C4-2B (cell line): Measurements from ENCODE around the gene ISG20.

Experiments
- ZFX ChIP-seq: fragments of 450-650 bp; IDR thresholded peaks from 2 replicates; pipeline ENCODE4 v1.6.1; 2017
- TF ChIP-seq, protein P1 (sequence below): fragments of 450-650 bp; conservative IDR thresholded peaks from 2 replicates; pipeline ENCODE4 v1.5.1; 2017; ENCODE audit warnings: mild to moderate bottlenecking

DNA sequence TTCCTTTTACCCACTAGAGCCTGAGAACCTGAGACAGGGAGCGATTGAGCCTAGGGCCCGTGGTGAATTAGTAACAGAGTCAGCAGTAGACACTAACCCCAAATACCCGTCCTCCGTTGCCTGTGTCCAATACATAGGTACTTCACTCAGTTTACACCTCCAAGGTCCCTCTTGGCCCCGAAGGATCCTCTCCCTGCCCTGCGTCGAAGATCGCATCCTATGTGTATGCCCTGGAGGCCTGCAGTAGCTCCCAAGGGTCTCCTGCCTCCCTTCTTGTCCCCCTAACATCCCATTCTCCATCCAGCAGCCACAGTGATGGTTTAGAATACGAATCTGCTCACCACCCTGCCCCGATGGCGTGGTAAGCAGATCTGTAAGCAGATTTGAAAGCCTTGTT is 67.0 kb downstream of the ISG20 start:
- TF ChIP-seq, protein P1, sequence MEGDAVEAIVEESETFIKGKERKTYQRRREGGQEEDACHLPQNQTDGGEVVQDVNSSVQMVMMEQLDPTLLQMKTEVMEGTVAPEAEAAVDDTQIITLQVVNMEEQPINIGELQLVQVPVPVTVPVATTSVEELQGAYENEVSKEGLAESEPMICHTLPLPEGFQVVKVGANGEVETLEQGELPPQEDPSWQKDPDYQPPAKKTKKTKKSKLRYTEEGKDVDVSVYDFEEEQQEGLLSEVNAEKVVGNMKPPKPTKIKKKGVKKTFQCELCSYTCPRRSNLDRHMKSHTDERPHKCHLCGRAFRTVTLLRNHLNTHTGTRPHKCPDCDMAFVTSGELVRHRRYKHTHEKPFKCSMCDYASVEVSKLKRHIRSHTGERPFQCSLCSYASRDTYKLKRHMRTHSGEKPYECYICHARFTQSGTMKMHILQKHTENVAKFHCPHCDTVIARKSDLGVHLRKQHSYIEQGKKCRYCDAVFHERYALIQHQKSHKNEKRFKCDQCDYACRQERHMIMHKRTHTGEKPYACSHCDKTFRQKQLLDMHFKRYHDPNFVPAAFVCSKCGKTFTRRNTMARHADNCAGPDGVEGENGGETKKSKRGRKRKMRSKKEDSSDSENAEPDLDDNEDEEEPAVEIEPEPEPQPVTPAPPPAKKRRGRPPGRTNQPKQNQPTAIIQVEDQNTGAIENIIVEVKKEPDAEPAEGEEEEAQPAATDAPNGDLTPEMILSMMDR = no peak
- TF ChIP-seq ZFX = no peak
